ENCODE results near the gene TMEM198.

Gene TMEM198

GRCh38 chr2:219515874-219516629 lies 27.8 kb upstream of the TMEM198 start:
- peaks cover 28 to 85% (median 73%) of the 10 kb centered on the region in 5 donors for H3K27me3 ChIP-seq (ENCODE audit: control insufficient read depth in 5 of 5, insufficient read depth in 4 of 5, low read length in 5 of 5)
- H3K9ac ChIP-seq (ENCODE audit: low read length in 5 of 5) = no peak overlapping the region
- H3K36me3 ChIP-seq (ENCODE audit: control insufficient read depth in 5 of 5, insufficient read depth in 5 of 5, low read length in 5 of 5) = no peaks in the 10 kb centered on the region
- no peak overlapping the region for H3K27ac ChIP-seq (ENCODE audit: low read depth, low read length)
- no peak overlapping the region for H3K4me3 ChIP-seq (ENCODE audit: low read depth in 1 of 5, low read length in 5 of 5)
- H3K9me3 ChIP-seq (ENCODE audit: control insufficient read depth in 5 of 5, low read length in 5 of 5) = no peaks in the 10 kb centered on the region
- H3K4me1 ChIP-seq (ENCODE audit: control insufficient read depth in 5 of 5, insufficient read depth in 5 of 5, low read length in 5 of 5) = peaks cover 0 to 18% (median under 1%) of the 10 kb centered on the region in 5 donors

DNA sequence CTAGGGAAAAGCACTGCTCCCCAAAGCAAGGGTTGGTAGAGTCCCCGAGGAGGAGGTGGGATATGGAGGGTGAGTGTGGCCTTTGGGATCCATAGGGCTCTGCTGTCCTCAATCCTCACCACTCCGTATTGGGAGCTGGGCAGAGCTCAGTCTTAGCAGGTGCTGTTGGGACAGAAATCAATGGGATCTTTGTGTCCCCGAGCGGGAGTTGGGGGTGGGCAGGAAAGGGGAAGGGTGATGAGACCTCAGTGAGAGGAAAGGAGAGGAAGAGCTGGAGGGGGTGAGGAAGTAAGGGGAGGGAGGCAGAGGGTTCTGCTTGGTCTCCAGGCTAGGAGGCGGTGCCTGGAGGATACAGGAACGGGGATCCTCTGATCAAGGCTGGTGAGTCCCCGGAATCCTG lies 26.9 kb upstream of the TMEM198 start:
- Histone ChIP-seq H3K27ac (ENCODE audit: low read depth, low read length) (no peak overlapping the region), H3K9ac (ENCODE audit: low read length in 5 of 5) (no peak overlapping the region), H3K4me1 (ENCODE audit: control insufficient read depth in 5 of 5, insufficient read depth in 5 of 5, low read length in 5 of 5) (peaks cover 0 to 20% (median 2%) of the 10 kb centered on the region in 5 donors), H3K9me3 (ENCODE audit: control insufficient read depth in 5 of 5, low read length in 5 of 5) (no peaks in the 10 kb centered on the region), H3K4me3 (ENCODE audit: low read depth in 1 of 5, low read length in 5 of 5) (no peak overlapping the region), H3K36me3 (ENCODE audit: control insufficient read depth in 5 of 5, insufficient read depth in 5 of 5, low read length in 5 of 5) (no peaks in the 10 kb centered on the region), H3K27me3 (ENCODE audit: control insufficient read depth in 5 of 5, insufficient read depth in 4 of 5, low read length in 5 of 5) (peaks cover 32 to 86% (median 78%) of the 10 kb centered on the region in 5 donors)

GRCh38 chr2:219517954-219518778 lies 25.7 kb upstream of the TMEM198 start:
- no peak overlapping the region for H3K27ac ChIP-seq (ENCODE audit: low read depth, low read length)
- peaks cover 25 to 84% (median 72%) of the 10 kb centered on the region in 5 donors for H3K27me3 ChIP-seq (ENCODE audit: control insufficient read depth in 5 of 5, insufficient read depth in 4 of 5, low read length in 5 of 5)
- H3K4me1 ChIP-seq (ENCODE audit: control insufficient read depth in 5 of 5, insufficient read depth in 5 of 5, low read length in 5 of 5) = peaks cover 0 to 22% (median 2%) of the 10 kb centered on the region in 5 donors
- H3K36me3 ChIP-seq (ENCODE audit: control insufficient read depth in 5 of 5, insufficient read depth in 5 of 5, low read length in 5 of 5) = no peaks in the 10 kb centered on the region
- H3K4me3 ChIP-seq (ENCODE audit: low read depth in 1 of 5, low read length in 5 of 5) = no peak overlapping the region
- no peak overlapping the region for H3K9ac ChIP-seq (ENCODE audit: low read length in 5 of 5)
- no peaks in the 10 kb centered on the region for H3K9me3 ChIP-seq (ENCODE audit: control insufficient read depth in 5 of 5, low read length in 5 of 5)

DNA sequence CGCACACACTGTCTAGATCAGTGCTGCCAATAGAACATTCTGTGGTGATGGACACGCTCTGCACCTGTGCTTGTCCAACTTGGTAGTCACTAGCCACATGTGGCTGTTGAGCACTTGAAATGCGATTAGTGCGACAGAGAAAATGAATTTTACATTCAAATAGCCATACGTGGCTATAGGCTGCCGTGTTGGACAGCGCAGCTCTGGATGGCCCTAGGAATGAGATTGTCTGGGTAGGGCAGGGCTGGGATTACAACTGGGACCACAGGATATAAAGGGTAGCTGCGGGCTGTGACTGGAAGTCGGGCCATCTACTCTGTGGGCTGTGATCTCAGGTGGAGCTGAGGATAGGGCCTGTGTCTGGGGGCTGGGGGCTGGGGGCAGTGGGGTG lies 24.3 kb upstream of the TMEM198 start:
- H3K27ac ChIP-seq (ENCODE audit: low read depth, low read length) = no peak overlapping the region
- H3K27me3 ChIP-seq (ENCODE audit: control insufficient read depth in 5 of 5, insufficient read depth in 4 of 5, low read length in 5 of 5) = peaks cover 30 to 84% (median 70%) of the 10 kb centered on the region in 5 donors
- H3K4me1 ChIP-seq (ENCODE audit: control insufficient read depth in 5 of 5, insufficient read depth in 5 of 5, low read length in 5 of 5) = peaks cover 0 to 12% (median 2%) of the 10 kb centered on the region in 5 donors
- no peak overlapping the region for H3K9ac ChIP-seq (ENCODE audit: low read length in 5 of 5)
- no peaks in the 10 kb centered on the region for H3K36me3 ChIP-seq (ENCODE audit: control insufficient read depth in 5 of 5, insufficient read depth in 5 of 5, low read length in 5 of 5)
- H3K9me3 ChIP-seq (ENCODE audit: control insufficient read depth in 5 of 5, low read length in 5 of 5) = no peaks in the 10 kb centered on the region
- H3K4me3 ChIP-seq (ENCODE audit: low read depth in 1 of 5, low read length in 5 of 5) = no peak overlapping the region

GRCh38 chr2:219520079-219520478 lies 23.7 kb upstream of the TMEM198 start:
- Histone ChIP-seq H3K9me3 (ENCODE audit: control insufficient read depth in 5 of 5, low read length in 5 of 5) (no peaks in the 10 kb centered on the region), H3K4me3 (ENCODE audit: low read depth in 1 of 5, low read length in 5 of 5) (no peak overlapping the region), H3K36me3 (ENCODE audit: control insufficient read depth in 5 of 5, insufficient read depth in 5 of 5, low read length in 5 of 5) (no peaks in the 10 kb centered on the region), H3K4me1 (ENCODE audit: control insufficient read depth in 5 of 5, insufficient read depth in 5 of 5, low read length in 5 of 5) (peaks cover 0 to 12% (median 2%) of the 10 kb centered on the region in 5 donors), H3K27ac (ENCODE audit: low read depth, low read length) (no peak overlapping the region), H3K9ac (ENCODE audit: low read length in 5 of 5) (no peak overlapping the region), H3K27me3 (ENCODE audit: control insufficient read depth in 5 of 5, insufficient read depth in 4 of 5, low read length in 5 of 5) (peaks cover 33 to 83% (median 70%) of the 10 kb centered on the region in 5 donors)

DNA sequence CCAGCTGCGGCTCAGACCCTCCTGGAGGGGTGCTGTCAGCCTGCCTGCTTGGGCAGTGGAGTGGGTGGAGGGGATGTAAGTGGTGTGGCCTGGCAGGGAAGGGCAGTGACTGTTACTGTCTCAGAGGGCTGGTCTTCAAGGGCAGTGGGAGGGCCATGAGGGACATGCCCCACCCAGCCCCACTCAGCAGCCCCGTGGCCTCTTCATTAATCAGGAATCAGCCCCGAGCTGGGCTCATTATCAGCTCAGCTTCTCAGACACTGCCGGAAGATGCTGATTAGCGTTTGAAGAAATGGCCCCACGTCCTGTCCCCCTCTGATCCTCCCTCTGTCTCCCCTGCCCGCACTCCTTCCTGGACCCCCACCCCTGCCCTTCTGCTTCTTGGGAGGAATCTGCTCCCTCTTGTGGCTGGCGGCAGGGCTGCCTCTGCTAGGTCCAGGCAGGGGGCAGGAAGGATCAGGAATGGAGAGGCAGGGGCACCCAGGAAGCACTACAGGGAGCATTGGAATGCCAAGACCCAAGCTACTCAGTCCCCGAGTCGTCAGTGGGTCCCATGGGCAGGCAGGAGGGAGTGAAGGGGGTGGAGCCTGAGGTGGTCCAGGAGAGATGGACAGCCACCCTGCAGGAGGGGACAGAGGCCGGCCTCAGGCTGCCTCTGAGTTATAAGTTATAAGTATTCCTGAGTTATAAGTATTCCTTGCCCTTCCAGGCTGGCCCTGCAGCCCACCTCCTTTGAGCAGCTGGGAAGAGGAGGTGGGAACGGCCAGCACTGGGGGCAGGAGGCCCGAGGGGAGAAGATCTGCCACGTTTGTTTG lies 22.6 kb upstream of the TMEM198 start:
- Histone ChIP-seq H3K4me3 (ENCODE audit: low read depth in 1 of 5, low read length in 5 of 5) (no peak overlapping the region), H3K27me3 (ENCODE audit: control insufficient read depth in 5 of 5, insufficient read depth in 4 of 5, low read length in 5 of 5) (peaks cover 44 to 82% (median 69%) of the 10 kb centered on the region in 5 donors)

GRCh38 chr2:219522111-219523030 lies 21.5 kb upstream of the TMEM198 start:
- Histone ChIP-seq H3K4me1 (ENCODE audit: control insufficient read depth in 5 of 5, insufficient read depth in 5 of 5, low read length in 5 of 5) (peaks cover 0 to 12% (median 2%) of the 10 kb centered on the region in 5 donors), H3K4me3 (ENCODE audit: low read depth in 1 of 5, low read length in 5 of 5) (no peak overlapping the region), H3K27me3 (ENCODE audit: control insufficient read depth in 5 of 5, insufficient read depth in 4 of 5, low read length in 5 of 5) (peaks cover 48 to 84% (median 69%) of the 10 kb centered on the region in 5 donors), H3K9me3 (ENCODE audit: control insufficient read depth in 5 of 5, low read length in 5 of 5) (no peaks in the 10 kb centered on the region), H3K36me3 (ENCODE audit: control insufficient read depth in 5 of 5, insufficient read depth in 5 of 5, low read length in 5 of 5) (no peaks in the 10 kb centered on the region), H3K9ac (ENCODE audit: low read length in 5 of 5) (no peak overlapping the region), H3K27ac (ENCODE audit: low read depth, low read length) (no peak overlapping the region)

More for the DNA sequence above, 22.6 kb upstream of the TMEM198 start:
- H3K9me3 ChIP-seq (ENCODE audit: control insufficient read depth in 5 of 5, low read length in 5 of 5) = no peaks in the 10 kb centered on the region
- H3K9ac ChIP-seq (ENCODE audit: low read length in 5 of 5) = no peak overlapping the region
- H3K4me1 ChIP-seq (ENCODE audit: control insufficient read depth in 5 of 5, insufficient read depth in 5 of 5, low read length in 5 of 5) = peaks cover 0 to 12% (median 2%) of the 10 kb centered on the region in 5 donors
- no peak overlapping the region for H3K27ac ChIP-seq (ENCODE audit: low read depth, low read length)
- no peaks in the 10 kb centered on the region for H3K36me3 ChIP-seq (ENCODE audit: control insufficient read depth in 5 of 5, insufficient read depth in 5 of 5, low read length in 5 of 5)

DNA sequence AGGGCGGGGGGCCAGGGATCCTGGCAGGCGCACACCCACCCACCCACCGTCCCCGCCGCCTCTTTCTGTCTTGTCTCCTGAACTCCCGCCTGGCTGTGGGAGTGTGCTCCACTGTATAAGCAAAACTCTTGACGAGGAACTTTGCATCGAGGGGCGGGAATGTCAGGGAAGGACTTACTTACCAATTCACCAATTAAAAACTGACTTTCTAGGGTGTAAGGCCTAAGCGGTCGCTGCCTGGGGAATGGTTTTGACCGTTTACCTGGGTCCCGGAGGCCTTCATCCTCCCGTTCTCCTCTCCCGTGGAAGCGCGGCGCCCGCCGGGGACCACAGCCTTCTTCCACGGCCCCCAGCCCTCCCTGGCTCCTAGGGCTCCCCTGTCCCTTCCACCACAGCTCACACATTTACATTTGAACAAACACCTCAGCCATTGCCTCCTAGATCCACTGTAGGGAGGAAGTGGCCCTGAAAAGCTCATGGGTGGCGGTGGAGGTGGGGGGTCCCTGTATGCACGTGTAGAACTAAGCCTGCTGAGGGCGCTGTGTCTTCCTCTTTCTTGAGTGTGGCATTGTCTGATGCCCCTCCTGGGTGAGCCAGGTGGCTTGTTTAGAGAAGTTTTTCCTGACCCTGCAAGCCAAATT lies 20.7 kb upstream of the TMEM198 start:
- Histone ChIP-seq H3K4me1 (ENCODE audit: control insufficient read depth in 5 of 5, insufficient read depth in 5 of 5, low read length in 5 of 5) (peaks cover 0 to 10% (median 2%) of the 10 kb centered on the region in 5 donors), H3K27ac (ENCODE audit: low read depth, low read length) (no peak overlapping the region), H3K36me3 (ENCODE audit: control insufficient read depth in 5 of 5, insufficient read depth in 5 of 5, low read length in 5 of 5) (no peaks in the 10 kb centered on the region), H3K9me3 (ENCODE audit: control insufficient read depth in 5 of 5, low read length in 5 of 5) (no peaks in the 10 kb centered on the region), H3K27me3 (ENCODE audit: control insufficient read depth in 5 of 5, insufficient read depth in 4 of 5, low read length in 5 of 5) (peaks cover 48 to 81% (median 69%) of the 10 kb centered on the region in 5 donors), H3K9ac (ENCODE audit: low read length in 5 of 5) (no peak overlapping the region), H3K4me3 (ENCODE audit: low read depth in 1 of 5, low read length in 5 of 5) (no peak overlapping the region)
